K562 (cell line): ENCODE measurements around the gene VSIG10L2. TPM values are rescaled to one million over a fixed set of nuclear protein-coding genes. Genes with fewer than 3 reads are reported as not detected.

Experiments used
- ATAC-seq: fragments of 200-7000 bp; cut with Tn5 transposase; 3 replicates; pipeline ENCODE4 v1.9.1; 2020; ENCODE audit warnings: moderate library complexity
- BruUV-seq: library from RNA; stranded (reverse); fragments of 400-500 nt; replicated peaks from 2 replicates; lab custom pipeline; 2021; lab: Mats Ljungman, UMichigan
- CTCF ChIA-PET: fragments of 300-600 bp; formaldehyde crosslinking; extraction: SDS; loops from one replicate; lab custom pipeline; 2021; ENCODE audit warnings: low intra/inter-chr PET ratio; lab: Yijun Ruan, JAX
- POLR2A ChIA-PET: fragments of 300-600, 350-650 bp; sonication (Branson Sonifier 250); formaldehyde crosslinking; extraction: SDS; loops from one replicate; lab custom pipeline; 2021; ENCODE audit warnings: antibody characterized with exemption, inconsistent platforms; lab: Yijun Ruan, JAX
- DNase-seq, 4 experiments: peaks; one replicate each; pipeline versions ENCODE4 v3.0.0 to v3.0.0-alpha.2; 2011 to 2018; ENCODE audit warnings: low spot score in 3 of 4, mixed read lengths in 3 of 4; ENCODE audit errors: extremely low read depth in 1 of 4
- FAIRE-seq: peaks from 2 replicates; lab custom pipeline; 2011; peaks lifted over from hg19 to GRCh38; lab: Jason Lieb, UNC
- H2AFZ ChIP-seq: 2 replicates; pipeline ENCODE4 v1.6.0; 2011; ENCODE audit warnings: low read depth, low read length, control low read depth, inconsistent platforms
- H3K27ac ChIP-seq: fragments of 200-600 bp; 3 replicates; pipeline ENCODE4 v1.8.0; 2011; ENCODE audit warnings: low read depth, mild to moderate bottlenecking, control low read depth, inconsistent platforms, low read length, moderate library complexity, mixed read lengths; ENCODE audit errors: extremely low read depth
- H3K27me3 ChIP-seq, 2 experiments: fragments of 300-600 bp in 1 of 2; 2 replicates in 1 of 2; 3 replicates in 1 of 2; pipeline versions ENCODE4 v1.6.0 to v1.8.0; 2011; ENCODE audit warnings: inconsistent platforms in 2 of 2, low read length in 2 of 2, mild to moderate bottlenecking in 1 of 2, mixed read lengths in 1 of 2, moderate library complexity in 1 of 2; ENCODE audit not compliant: control insufficient read depth in 2 of 2, insufficient read depth in 2 of 2
- H3K36me3 ChIP-seq: fragments of 300-600 bp; 3 replicates; pipeline ENCODE4 v1.8.0; 2011; ENCODE audit warnings: mild to moderate bottlenecking, low read length, inconsistent platforms; ENCODE audit not compliant: control insufficient read depth, insufficient read depth
- H3K4me1 ChIP-seq, 2 experiments: fragments of 200-600 bp in 1 of 2; replicated peaks in 1 of 2; 2 replicates in 1 of 2; 3 replicates in 1 of 2; pipeline versions ENCODE4 v1.5.1 to v1.8.0; 2011; ENCODE audit warnings: inconsistent platforms in 2 of 2, low read length in 2 of 2, mild to moderate bottlenecking in 1 of 2, mixed read lengths in 1 of 2, moderate library complexity in 1 of 2; ENCODE audit not compliant: control insufficient read depth in 2 of 2, insufficient read depth in 2 of 2
- H3K4me2 ChIP-seq: 2 replicates; pipeline ENCODE4 v1.6.1; 2011; ENCODE audit warnings: low read length, control low read depth, inconsistent platforms, mixed read lengths; ENCODE audit not compliant: insufficient read depth
- H3K4me3 ChIP-seq: fragments of 200-600 bp; sonication (generic), shearing (Covaris generic); 2 replicates; pipeline ENCODE4 v1.5.1; 2016; ENCODE audit warnings: control low read depth, inconsistent platforms
- H3K79me2 ChIP-seq: fragments of 200-600 bp; 3 replicates; pipeline ENCODE4 v1.8.0; 2011; ENCODE audit warnings: low read length, inconsistent platforms; ENCODE audit not compliant: control insufficient read depth, insufficient read depth
- H3K9ac ChIP-seq, 2 experiments: 2 replicates each; pipeline versions ENCODE4 v1.6.0 to v1.6.1; 2011; ENCODE audit warnings: low read depth in 2 of 2, low read length in 2 of 2, control low read depth in 1 of 2, inconsistent platforms in 1 of 2, mild to moderate bottlenecking in 1 of 2, mixed read lengths in 1 of 2; ENCODE audit not compliant: insufficient read depth in 1 of 2
- H3K9me1 ChIP-seq: one replicate; pipeline ENCODE4 v1.6.0; 2011; ENCODE audit warnings: inconsistent platforms, mild to moderate bottlenecking, low read length, moderate library complexity; ENCODE audit not compliant: control insufficient read depth, insufficient read depth
- H3K9me3 ChIP-seq: replicated peaks from 2 replicates; pipeline ENCODE4 v1.5.1; 2011; ENCODE audit warnings: low read depth, low read length, inconsistent platforms; ENCODE audit not compliant: control insufficient read depth, insufficient read depth
- H4K20me1 ChIP-seq: replicated peaks from 2 replicates; pipeline ENCODE4 v1.6.1; 2011; ENCODE audit warnings: low read length, inconsistent platforms, mixed read lengths; ENCODE audit not compliant: control insufficient read depth, insufficient read depth
- ARNT ChIP-seq, 2 experiments: fragments of 450-650 bp; IDR thresholded peaks; 2 replicates each; pipeline ENCODE4 v1.6.1; 2016; ENCODE audit warnings: mild to moderate bottlenecking in 1 of 2
- CBFA2T3 ChIP-seq: fragments of 450-650 bp; IDR thresholded peaks from 2 replicates; pipeline ENCODE4 v1.6.1; 2017
- MEF2D ChIP-seq: conservative IDR thresholded peaks from 2 replicates; pipeline ENCODE4 v1.6.1; 2016; ENCODE audit warnings: low read depth, missing genetic modification characterization, missing compliant biosample characterization
- NR2C1 ChIP-seq, 2 experiments: fragments of 450-650 bp; IDR thresholded peaks; 2 replicates each; pipeline ENCODE4 v1.6.1; 2017; ENCODE audit warnings: mild to moderate bottlenecking in 2 of 2, antibody characterized with exemption in 1 of 2, inconsistent platforms in 1 of 2, missing compliant biosample characterization in 1 of 2, missing genetic modification characterization in 1 of 2
- NR2C2 ChIP-seq, 2 experiments: fragments of 200-800 bp in 1 of 2; sonication (Bioruptor generic) in 1 of 2; sonication (generic) in 1 of 2; formaldehyde crosslinking in 1 of 2; IDR thresholded peaks; 2 replicates each; pipeline versions ENCODE4 v1.6.1 to v1.8.0; 2016 to 2022; ENCODE audit warnings: mild to moderate bottlenecking in 1 of 2, missing compliant biosample characterization in 1 of 2, missing genetic modification characterization in 1 of 2, missing genetic modification reagents in 1 of 2
- SMAD1 ChIP-seq: fragments of 150-350 bp; IDR thresholded peaks from 2 replicates; pipeline ENCODE4 v1.6.1; 2014; ENCODE audit warnings: low read length, low read depth; ENCODE audit not compliant: partially characterized antibody
- TAF15 ChIP-seq: fragments of 200-400 bp; formaldehyde crosslinking; IDR thresholded peaks from 2 replicates; pipeline ENCODE4 v1.6.1; 2017; ENCODE audit warnings: mild to moderate bottlenecking, low read depth, low read length, moderate library complexity
- TAF7 ChIP-seq: fragments of 450-650 bp; IDR thresholded peaks from 2 replicates; pipeline ENCODE4 v1.6.1; 2016; ENCODE audit warnings: missing genetic modification characterization, missing compliant biosample characterization
- TEAD4 ChIP-seq, 2 experiments: sonication (generic) in 1 of 2; formaldehyde crosslinking in 1 of 2; IDR thresholded peaks; 2 replicates each; pipeline versions ENCODE4 v1.6.1 to v1.8.0; 2012 to 2022; ENCODE audit warnings: borderline replicate concordance in 1 of 2, inconsistent platforms in 1 of 2, low read length in 1 of 2, mild to moderate bottlenecking in 1 of 2, missing genetic modification reagents in 1 of 2
- ZNF121 ChIP-seq: sonication (generic); formaldehyde crosslinking; conservative IDR thresholded peaks from 2 replicates; pipeline ENCODE4 v1.8.0; 2022; ENCODE audit warnings: missing genetic modification reagents
- ZNF175 ChIP-seq: fragments of 200-800 bp; sonication (Bioruptor generic); IDR thresholded peaks from 2 replicates; pipeline ENCODE4 v1.6.1; 2016; ENCODE audit warnings: low read depth, mild to moderate bottlenecking, missing genetic modification characterization, missing compliant biosample characterization
- ZNF444 ChIP-seq: fragments of 250-450 bp; sonication (Bioruptor Pico); IDR thresholded peaks from 2 replicates; pipeline ENCODE4 v1.4.0; 2020; ENCODE audit warnings: mild to moderate bottlenecking, moderate library complexity
- ZNF584 ChIP-seq: fragments of 200-800 bp; sonication (Bioruptor generic); IDR thresholded peaks from 2 replicates; pipeline ENCODE4 v1.6.1; 2016; ENCODE audit warnings: low read depth, mild to moderate bottlenecking, missing genetic modification characterization, missing compliant biosample characterization
- WGBS: fragments of 100-300 bp; shearing (Covaris generic); methylation state at CpG from one replicate; pipeline ENCODE4 v1.1.6; 2016; ENCODE audit warnings: low coverage, mixed read lengths; ENCODE audit not compliant: insufficient coverage; ENCODE audit errors: missing lambda C conversion rate; 5-methylcytosine and 5-hydroxymethylcytosine counted together
- in situ Hi-C: fragments of 300-500 bp; cut with MboI; formaldehyde crosslinking; loops from 4 replicates; pipeline ENCODE4 v1.15.0; 2018; ENCODE audit warnings: inconsistent platforms, mixed read lengths
- intact Hi-C: fragments of 100-400 bp; cut with micrococcal nuclease; formaldehyde crosslinking; loops from 2 replicates; pipeline ENCODE4 v1.14.2; 2022
- polyA plus RNA-seq, 8 experiments: library from polyadenylated mRNA; depleted of rRNA in 4 of 8; stranded (reverse) in 5 of 8; unstranded in 3 of 8; fragments of >200 nt; fragmentation: Nextera tagmentation in 2 of 8; fragmentation: Illumina TruSeq in 1 of 8; extraction: Ambion mirVana in 2 of 8; extraction: Trizol in 1 of 8; gene quantifications; 2 replicates each; pipeline versions ENCODE4 v1.2.1 to v1.2.3, GENCODE V29; 2011 to 2014; ENCODE audit warnings: inconsistent platforms in 1 of 8, missing spikeins in 1 of 8
- total RNA-seq, 7 experiments: library from RNA; depleted of rRNA in 6 of 7; stranded (reverse); fragments of >200 nt in 6 of 7; fragmentation: Illumina TruSeq in 2 of 7; extraction: Trizol in 2 of 7; gene quantifications; 2 replicates each; pipeline versions ENCODE4 v1.2.1 to v1.2.3, GENCODE V29; 2011 to 2021; ENCODE audit warnings: low replicate concordance in 1 of 7
- TF ChIP-seq, protein P1 (sequence below): sonication (generic); formaldehyde crosslinking; IDR thresholded peaks from 2 replicates; pipeline ENCODE4 v1.8.0; 2022; ENCODE audit warnings: missing genetic modification reagents, mild to moderate bottlenecking, moderate library complexity, borderline replicate concordance
- TF ChIP-seq, protein P2 (sequence below): sonication (generic); formaldehyde crosslinking; IDR thresholded peaks from 2 replicates; pipeline ENCODE4 v1.8.1; 2022; ENCODE audit warnings: missing genetic modification reagents
- TF ChIP-seq, protein P3 (sequence below), 3 experiments: fragments of 200-800 bp in 1 of 3; sonication (Bioruptor generic) in 1 of 3; sonication (generic) in 1 of 3; formaldehyde crosslinking in 1 of 3; IDR thresholded peaks; 2 replicates each; pipeline versions ENCODE4 v1.6.1 to v1.8.0; 2016 to 2022; ENCODE audit warnings: mild to moderate bottlenecking in 2 of 3, missing compliant biosample characterization in 2 of 3, missing genetic modification characterization in 2 of 3, missing genetic modification reagents in 1 of 3

Gene VSIG10L2
- total and polyA plus RNA-seq, 9 of the 15 experiments (the other 6 are each of a cell fraction or from before 2014, with no cell fraction given) = not detected

DNA sequence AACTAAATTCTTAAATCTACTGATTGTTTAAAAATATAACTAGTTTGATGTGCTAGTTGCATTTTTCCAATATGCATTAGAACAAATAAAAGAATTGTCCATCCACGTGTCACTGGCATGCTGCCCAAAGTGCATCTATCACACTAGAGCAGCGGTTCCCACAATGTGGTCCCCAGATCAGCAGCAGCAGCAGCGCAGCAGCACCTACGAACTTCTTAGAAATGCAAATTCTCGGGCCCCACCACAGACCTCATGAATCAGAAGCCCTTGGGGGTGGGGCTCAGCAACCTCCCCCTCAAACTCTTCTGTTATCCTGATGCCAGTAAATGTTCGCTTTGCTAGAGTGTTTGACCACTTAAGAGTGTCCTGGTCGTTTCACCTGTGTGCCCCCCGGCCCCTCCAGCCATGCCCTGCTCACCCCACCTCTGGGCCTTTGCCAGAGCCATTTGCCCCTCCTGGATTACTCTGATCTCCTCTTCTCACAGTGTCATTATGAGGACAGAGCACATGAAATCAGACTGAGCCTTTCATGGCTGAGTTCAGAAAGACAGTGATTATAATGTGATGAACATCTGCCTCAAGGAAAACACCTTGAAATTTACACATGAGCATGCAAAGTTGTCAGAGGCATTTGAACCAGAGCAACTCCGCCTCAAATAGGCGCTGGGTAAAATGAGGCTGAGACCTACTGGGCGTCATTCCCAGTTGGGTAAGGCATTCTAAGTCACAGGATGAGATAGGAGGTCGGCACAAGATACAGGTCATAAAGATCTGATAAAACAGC is 12.6 kb upstream of the VSIG10L2 start:
- intact Hi-C loops = no loop called here
- Histone ChIP-seq H3K9ac (no peak overlapping the region), H3K27ac (peak overlapping the region; percentile 53; the same call in 1 of the 3 replicates), H3K4me2 (no peak overlapping the region; the same call in 1 of the 2 replicates), H3K4me3 (no peak overlapping the region), H4K20me1 (no peaks in the 10 kb centered on the region), H3K4me1 (peaks cover 4 to 9% of the 10 kb centered on the region in 2 experiments; a peak in 4 of 5 replicates), H3K36me3 (no peaks in the 10 kb centered on the region), H3K9me3 (no peaks in the 10 kb centered on the region), H3K9me1 (no peaks in the 10 kb centered on the region), H3K27me3 (peaks cover 2 to 9% of the 10 kb centered on the region in 2 experiments; a peak in 2 of 5 replicates), H3K79me2 (no peaks in the 10 kb centered on the region), H2AFZ (peak overlapping the region; percentile 72)
- in situ Hi-C loops = no loop called here
- WGBS = 19% methylated on average over 12 of the region's 12 CpGs
- CTCF ChIA-PET = no interaction called here
- POLR2A ChIA-PET = no interaction called here
- DNase-seq (peak in 2 of 4 experiments; percentile 29 to 44), ATAC-seq (peak; percentile 62), FAIRE-seq (no peak)
- no TSS peak for BruUV-seq
- TF ChIP-seq, protein P1, sequence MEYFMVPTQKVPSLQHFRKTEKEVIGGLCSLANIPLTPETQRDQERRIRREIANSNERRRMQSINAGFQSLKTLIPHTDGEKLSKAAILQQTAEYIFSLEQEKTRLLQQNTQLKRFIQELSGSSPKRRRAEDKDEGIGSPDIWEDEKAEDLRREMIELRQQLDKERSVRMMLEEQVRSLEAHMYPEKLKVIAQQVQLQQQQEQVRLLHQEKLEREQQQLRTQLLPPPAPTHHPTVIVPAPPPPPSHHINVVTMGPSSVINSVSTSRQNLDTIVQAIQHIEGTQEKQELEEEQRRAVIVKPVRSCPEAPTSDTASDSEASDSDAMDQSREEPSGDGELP (CRISPR knock-in tag) = no peak
- TF ChIP-seq ARNT (IDR thresholded peaks at IDR 0.05) = no peak
- TF ChIP-seq, protein P2, sequence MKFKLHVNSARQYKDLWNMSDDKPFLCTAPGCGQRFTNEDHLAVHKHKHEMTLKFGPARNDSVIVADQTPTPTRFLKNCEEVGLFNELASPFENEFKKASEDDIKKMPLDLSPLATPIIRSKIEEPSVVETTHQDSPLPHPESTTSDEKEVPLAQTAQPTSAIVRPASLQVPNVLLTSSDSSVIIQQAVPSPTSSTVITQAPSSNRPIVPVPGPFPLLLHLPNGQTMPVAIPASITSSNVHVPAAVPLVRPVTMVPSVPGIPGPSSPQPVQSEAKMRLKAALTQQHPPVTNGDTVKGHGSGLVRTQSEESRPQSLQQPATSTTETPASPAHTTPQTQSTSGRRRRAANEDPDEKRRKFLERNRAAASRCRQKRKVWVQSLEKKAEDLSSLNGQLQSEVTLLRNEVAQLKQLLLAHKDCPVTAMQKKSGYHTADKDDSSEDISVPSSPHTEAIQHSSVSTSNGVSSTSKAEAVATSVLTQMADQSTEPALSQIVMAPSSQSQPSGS (CRISPR knock-in tag) = no peak
- TF ChIP-seq MEF2D (tag) = peak; percentile 71
- TF ChIP-seq TAF15 = no peak
- 0 out of 2 replicates have a peak, but pooled peaks have one; percentile 20 for TF ChIP-seq CBFA2T3
- TF ChIP-seq ZNF444 = no peak
- peak; percentile 68; the same call in 1 of the 2 replicates for TF ChIP-seq ZNF175 (CRISPR knock-in tag)
- TF ChIP-seq NR2C1 (IDR thresholded peaks at IDR 0.05) = no peak
- peak; percentile 49; the same call in 1 of the 2 replicates for TF ChIP-seq NR2C1 (tag; IDR thresholded peaks at IDR 0.05)
- TF ChIP-seq, protein P3, sequence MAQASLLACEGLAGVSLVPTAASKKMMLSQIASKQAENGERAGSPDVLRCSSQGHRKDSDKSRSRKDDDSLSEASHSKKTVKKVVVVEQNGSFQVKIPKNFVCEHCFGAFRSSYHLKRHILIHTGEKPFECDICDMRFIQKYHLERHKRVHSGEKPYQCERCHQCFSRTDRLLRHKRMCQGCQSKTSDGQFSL (CRISPR knock-in tag; IDR thresholded peaks at IDR 0.05) = no peak
- TF ChIP-seq, protein P3 (tag; IDR thresholded peaks at IDR 0.05) = 0 out of 4 replicates have a peak, but pooled peaks of 1 of the 2 experiments have one; percentile 35
- no peak for TF ChIP-seq ZNF121
- TF ChIP-seq SMAD1 = no peak
- TF ChIP-seq TEAD4 (IDR thresholded peaks at IDR 0.05; ENCODE audit: low read length) = peak; percentile 41; the same call in 1 of the 2 replicates
- TF ChIP-seq TEAD4 (CRISPR knock-in tag; IDR thresholded peaks at IDR 0.05; ENCODE audit: borderline replicate concordance) = no peak
- no peak for TF ChIP-seq NR2C2 (CRISPR knock-in tag; IDR thresholded peaks at IDR 0.05)
- TF ChIP-seq NR2C2 (tag; IDR thresholded peaks at IDR 0.05) = peak; percentile 25; the same call in 1 of the 2 replicates
- 0 out of 2 replicates have a peak, but pooled peaks have one; percentile 29 for TF ChIP-seq TAF7 (tag)
- no peak for TF ChIP-seq ZNF584 (CRISPR knock-in tag)
